Activated T-helper 1 cell treated with anti-CD3 and anti-CD28 coated beads, Interleukin-2, amount 50 U/mL, for 16 hours (primary cell): Measurements from ENCODE around the gene MREG.

Source experiments
- DNase-seq, 2 donors: peaks; one replicate each; pipeline ENCODE4 v3.0.0-alpha.2; 2020; ENCODE audit warnings: low read depth in 1 of 2, low spot score in 1 of 2

MREG gene

GRCh38 chr2:216013080-216013909 is at the start of gene MREG:
TSS of gene MREG (minus strand) at chr2:216013551. CDS start at chr2:216013327, 224 bp downstream.
- DNase-seq, result peak; percentile 65 to 72

- DNase-seq, result no peak
Measured at GRCh38 chr2:216059233-216059834, 46.0 kb upstream of the MREG start.

- DNase-seq, result peak; percentile 33 to 34
Measured at GRCh38 chr2:216057688-216058193, 44.4 kb upstream of the MREG start.

GRCh38 chr2:216056739-216057138 is 43.4 kb upstream of the MREG start:
- no peak for DNase-seq

- no peak for DNase-seq
Measured at GRCh38 chr2:216055680-216056079, 42.3 kb upstream of the MREG start.

GRCh38 chr2:216052420-216052819 is 39.1 kb upstream of the MREG start:
- no peak for DNase-seq

GRCh38 chr2:216051350-216051749 is 38.0 kb upstream of the MREG start:
- no peak for DNase-seq

GRCh38 chr2:216049452-216049851 is 36.1 kb upstream of the MREG start:
- DNase-seq, result no peak

- DNase-seq, result no peak
Measured at GRCh38 chr2:216047397-216047796, 34.0 kb upstream of the MREG start.

- DNase-seq, result no peak
Measured at GRCh38 chr2:216044883-216045486, 31.6 kb upstream of the MREG start.

GRCh38 chr2:216043949-216044348 is 30.6 kb upstream of the MREG start:
- DNase-seq, result no peak

- DNase-seq, result no peak
Measured at GRCh38 chr2:216041438-216041837, 28.1 kb upstream of the MREG start.

- DNase-seq, result no peak
Measured at GRCh38 chr2:216039918-216040317, 26.6 kb upstream of the MREG start.

- peak; percentile 67 to 73 for DNase-seq
Measured at GRCh38 chr2:216034065-216034464, 20.7 kb upstream of the MREG start.

GRCh38 chr2:216033403-216033802 is 20.1 kb upstream of the MREG start:
- DNase-seq, result no peak

- no peak for DNase-seq
Measured at GRCh38 chr2:216031960-216032689, 18.8 kb upstream of the MREG start.

- DNase-seq, result no peak
Measured at GRCh38 chr2:216030216-216030615, 16.9 kb upstream of the MREG start.

- DNase-seq, result no peak
Measured at GRCh38 chr2:216029416-216030129, 16.2 kb upstream of the MREG start.

GRCh38 chr2:216024779-216025336 is 11.5 kb upstream of the MREG start:
- DNase-seq, result no peak

- no peak for DNase-seq
Measured at GRCh38 chr2:216023055-216023648, 9.8 kb upstream of the MREG start.
